SHP77 treated with DMSO at 0.1 percent for 48 hours (cell line): ENCODE measurements around the gene PCK1.

Source experiments
- DNase-seq: peaks from one replicate; lab custom pipeline; 2025; lab: John Stamatoyannopoulos, UW

The PCK1 gene

DNA sequence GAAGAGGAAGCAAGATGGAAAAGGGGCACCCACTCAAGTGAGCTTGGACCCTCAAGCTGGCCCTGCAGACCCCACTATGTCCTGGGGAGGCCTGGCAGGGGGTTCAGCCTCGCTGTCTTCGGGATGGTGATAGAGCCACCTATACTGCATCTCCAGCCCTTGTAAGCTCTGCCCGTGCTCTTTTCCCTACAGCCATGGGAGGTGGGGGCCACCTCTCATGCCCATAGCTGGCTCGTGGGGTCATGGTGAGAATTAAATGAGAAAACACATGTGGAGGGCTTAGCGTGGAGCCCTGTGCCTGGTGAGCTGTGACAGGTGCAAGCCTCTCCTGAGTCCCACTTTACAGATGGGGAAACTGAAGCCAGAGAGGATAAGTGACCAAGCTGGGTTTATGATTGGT lies 27.7 kb downstream of the PCK1 start:
- DNase-seq: no peak

DNA sequence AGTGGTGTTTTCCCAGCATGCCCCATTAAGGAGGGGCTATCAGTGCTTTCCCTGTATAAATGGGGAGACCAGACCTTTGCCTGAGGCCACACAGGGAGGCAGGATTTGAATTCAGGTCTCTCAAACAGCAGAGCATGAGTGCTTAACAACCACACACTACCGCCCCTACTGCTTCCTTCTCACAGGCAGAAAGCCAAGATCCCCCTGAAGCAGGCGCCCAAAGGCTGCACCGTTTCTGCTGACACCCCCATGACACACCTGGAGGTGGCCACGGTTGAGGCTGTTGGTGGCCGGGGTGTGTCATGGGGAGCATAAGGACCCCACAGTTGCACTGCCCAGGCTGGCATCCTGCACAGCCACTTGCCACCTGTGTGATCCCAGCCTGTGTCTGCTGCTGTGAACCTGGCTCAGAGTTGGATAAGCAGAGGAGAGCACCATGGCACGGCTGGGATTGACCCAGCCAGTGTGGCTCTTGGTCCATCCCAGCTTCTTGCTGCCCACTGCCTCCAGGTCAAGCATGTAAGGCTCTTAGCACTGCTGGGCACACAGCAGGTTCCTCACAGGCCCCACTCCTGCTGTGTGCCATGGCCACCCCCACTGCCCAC lies 28.3 kb downstream of the PCK1 start:
- DNase-seq: no peak

DNA sequence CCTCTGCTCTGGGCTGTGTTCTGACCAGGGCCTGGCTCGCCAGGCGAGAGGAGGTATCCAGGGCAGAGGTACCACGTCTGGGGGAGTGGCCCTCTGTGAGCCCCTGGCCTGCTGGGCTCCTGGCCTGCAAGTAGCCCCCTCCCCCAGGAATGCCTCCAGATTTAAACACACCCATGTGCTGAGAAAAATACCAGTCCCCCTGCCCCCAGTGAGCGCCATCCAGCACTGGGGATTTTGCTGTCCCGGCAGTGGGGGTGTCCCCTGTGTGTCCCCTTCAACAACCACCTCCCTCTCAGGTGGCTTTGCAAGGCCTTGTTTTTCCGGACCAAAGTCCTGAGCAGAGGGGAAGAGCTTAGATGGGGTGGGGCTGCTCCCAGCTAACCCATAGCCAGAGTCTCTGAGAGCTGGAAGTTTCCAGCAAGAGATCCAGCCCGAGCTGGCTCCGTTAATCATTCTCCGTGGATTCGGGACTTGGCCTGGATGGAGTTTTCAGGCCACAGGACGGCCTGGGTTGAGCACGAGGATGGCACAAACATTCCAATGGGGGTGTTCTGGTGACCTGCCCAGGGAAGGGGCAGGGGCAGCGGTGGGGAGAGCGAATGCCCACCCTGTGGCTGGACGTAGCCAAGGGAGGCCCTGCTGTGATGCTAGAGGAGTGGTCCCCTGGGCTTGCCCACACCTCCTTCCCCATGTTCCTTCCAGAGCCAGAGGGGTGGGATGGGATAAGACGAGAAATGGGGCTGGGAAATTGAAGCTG lies 29.0 kb downstream of the PCK1 start:
- no peak for DNase-seq

DNA sequence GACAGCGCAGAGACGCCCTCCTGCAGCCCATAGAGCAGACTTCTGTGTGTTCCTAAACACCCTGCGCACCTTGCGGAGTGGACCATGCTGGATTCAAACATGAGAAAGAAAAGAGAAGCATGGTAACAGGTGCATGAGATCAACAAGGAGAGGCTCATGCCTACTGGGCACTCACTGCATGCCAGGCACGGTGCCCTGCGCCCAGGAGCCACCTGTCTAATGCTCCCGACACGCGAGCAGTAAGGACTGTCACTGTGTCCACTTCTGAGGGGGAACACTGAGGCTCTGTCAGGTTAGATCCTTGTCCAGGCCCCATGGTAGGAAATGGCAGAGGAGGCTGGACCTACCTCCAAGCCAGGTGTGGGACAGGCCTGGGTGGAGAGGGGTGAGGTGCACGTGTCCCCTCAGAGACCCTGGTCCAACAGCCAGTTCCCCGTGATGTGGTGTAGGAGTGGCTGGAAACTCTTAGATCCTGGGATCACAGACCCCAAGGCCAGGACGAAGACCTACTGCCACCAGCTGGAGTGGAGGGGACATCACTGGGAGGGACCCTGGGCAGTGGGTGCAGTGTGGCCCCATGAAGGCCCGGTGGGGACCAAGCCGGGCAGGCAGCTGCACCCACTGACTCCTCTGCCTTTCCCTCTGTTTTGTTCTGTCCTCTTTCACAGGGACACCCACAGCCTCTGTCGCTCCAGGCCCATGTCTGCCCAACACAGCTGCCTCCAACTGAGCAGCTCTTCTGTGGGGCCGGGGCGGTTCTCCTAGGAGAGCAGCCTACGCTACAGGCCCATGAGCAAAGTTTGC lies 29.8 kb downstream of the PCK1 start:
- no peak for DNase-seq

DNA sequence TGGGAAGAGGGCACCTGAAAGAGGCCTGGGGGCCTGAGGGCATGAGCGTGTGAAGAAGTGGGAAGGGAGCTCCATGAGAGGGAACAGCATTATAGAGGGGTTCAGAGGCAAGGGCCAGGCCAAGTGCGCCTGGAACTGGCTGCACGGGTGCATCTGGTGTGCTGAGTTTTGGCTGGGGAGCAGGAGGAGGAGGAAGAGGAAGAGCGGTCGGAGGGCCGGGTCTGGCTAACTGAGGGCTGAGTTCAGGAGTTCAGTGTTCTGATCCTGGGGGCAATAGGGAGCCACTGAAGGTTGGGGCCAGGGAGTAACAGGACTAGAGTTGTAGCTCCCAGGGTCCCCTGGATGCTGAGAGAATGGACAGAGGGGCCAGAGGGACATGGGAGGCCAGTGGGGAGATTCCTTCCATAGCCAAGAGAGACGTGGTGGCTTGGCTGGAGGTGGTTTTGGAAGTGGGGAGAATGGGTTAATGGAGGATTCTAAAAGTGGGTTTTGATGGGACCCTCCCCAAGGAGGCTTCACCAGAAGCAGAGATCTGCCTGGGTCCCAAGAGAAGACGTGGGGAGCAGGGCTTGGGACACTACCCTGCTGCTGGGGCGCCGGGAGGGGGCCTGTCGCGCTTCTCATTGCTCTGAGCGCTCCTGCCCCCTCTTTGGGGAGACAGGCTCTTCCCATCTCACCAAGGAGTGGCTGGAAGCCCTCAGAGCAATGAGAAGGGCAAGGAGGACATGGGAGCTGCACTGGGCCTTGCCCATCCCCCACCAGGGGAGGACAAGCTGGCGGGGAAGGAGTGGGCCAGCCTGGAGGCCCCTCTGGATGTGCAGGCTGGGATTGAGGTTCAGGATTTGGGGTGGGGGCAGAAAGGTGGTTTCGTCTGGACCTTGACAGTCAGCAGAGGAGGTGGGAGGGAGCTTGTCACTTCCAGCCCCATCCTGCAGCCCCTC lies 30.6 kb downstream of the PCK1 start:
- no peak for DNase-seq

DNA sequence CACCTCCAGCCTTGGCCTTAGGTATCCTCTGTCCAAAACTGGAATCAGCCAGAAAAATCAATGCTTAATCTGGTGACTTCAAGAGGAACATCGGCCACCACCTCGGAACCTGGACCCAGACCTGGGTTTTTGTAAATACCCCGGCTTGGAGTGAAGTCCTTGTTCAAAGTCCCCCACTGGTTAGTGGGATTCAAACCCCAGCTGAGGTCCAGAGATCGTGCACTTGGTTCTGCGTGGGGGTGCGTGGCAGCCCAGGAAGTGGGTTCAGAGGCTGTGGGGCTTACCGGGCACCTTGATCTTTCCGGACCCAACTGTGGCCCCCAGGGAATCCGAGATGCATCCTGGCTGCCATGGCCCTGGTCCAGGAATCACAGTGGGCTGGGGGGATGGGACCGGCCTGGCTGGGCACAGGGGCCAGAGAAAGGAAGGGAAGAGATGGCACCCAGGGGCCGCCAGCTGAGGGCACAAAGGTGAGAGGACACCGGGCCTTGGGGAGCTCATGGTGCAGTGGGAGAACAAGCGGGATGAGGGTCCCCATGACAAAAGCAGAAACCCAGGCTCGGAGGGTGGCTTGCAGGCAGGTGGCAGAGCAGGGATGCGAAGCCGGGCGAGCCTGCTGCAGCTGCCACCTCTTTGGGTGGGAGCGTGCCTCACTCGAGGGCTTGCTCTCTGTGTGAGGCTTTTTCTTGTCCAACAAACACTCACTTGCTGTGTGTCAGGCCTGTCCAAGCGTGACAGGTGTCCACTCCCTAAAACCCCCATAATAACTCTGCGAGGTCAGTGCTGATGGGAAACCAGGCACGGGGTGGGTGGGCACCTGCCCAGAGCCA lies 31.6 kb downstream of the PCK1 start:
- no peak for DNase-seq

DNA sequence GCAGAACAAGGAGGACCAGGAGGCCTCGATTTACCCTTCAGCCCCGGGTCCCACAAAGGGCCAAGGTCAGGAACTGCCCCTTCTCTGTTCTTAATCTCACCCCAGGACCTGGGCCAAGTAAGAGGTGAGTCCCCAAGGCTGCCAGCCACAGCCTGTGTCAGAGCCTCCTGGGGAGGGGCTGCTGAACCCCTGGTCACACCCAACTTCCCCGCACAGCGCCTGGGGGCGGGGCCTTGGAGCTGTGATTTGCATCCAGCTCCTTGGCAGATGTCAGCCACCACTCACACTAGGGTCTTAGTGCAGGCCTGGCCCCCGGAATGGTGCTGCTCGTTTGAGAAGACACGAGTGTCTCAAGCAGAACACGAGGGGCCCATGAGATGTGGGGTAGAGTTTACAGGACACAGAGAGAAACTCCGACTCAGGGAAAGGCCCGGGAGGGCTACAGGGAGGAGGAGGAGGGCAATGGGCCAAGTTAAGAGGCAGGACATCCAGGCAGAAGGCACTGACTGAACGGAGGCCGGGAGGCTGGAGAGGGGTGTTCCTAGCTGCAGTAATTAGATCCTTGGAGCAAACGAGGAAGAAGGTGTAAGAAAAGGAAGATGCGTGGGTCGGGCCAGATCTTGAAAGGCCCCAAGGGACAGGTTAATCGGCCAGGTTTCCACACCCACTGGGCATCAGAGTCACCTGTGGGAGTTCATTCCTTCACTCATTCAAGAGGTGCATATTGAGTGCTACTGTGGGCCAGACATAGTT lies 32.4 kb downstream of the PCK1 start:
- no peak for DNase-seq

DNA sequence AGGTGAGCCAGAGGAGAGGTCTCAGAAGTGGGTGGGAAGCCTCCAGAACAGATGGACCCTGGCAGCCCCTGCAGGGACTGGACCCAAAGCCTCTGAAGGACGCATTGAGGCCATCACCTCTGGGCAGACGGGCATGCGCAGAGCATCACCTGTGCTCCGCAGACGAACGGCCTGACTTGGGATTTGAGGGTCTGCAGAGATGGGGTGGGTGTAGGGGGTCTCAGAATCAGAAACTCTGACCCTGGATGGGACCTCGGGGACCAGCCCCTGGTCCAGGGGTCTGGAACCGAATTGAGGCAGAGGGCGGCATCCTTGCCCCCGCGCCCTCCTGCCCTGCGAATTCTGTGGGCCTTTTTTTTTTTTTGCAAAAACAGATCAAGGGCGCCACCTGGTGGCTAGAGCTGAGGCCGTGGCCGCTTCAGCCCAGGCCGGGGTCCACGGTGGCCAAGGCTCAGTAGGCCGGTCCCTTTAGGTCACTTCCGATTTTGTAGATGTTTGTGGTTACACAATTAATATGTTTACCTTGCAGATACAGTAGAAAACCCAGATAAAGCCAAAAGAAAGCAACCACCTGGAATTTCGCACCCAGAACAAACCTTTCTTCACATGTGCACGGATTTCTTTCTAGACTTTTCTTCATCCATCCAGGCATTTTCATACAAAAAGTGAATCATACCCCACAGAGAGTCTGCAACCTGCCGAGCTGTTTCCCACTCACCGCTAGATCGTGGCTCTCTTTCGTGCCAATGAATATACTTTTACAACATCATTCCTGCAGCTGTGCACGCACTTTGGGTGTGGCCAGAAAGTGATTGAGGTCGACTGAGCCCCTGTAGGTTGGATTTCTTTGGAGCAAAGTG lies 33.4 kb downstream of the PCK1 start:
- no peak for DNase-seq

DNA sequence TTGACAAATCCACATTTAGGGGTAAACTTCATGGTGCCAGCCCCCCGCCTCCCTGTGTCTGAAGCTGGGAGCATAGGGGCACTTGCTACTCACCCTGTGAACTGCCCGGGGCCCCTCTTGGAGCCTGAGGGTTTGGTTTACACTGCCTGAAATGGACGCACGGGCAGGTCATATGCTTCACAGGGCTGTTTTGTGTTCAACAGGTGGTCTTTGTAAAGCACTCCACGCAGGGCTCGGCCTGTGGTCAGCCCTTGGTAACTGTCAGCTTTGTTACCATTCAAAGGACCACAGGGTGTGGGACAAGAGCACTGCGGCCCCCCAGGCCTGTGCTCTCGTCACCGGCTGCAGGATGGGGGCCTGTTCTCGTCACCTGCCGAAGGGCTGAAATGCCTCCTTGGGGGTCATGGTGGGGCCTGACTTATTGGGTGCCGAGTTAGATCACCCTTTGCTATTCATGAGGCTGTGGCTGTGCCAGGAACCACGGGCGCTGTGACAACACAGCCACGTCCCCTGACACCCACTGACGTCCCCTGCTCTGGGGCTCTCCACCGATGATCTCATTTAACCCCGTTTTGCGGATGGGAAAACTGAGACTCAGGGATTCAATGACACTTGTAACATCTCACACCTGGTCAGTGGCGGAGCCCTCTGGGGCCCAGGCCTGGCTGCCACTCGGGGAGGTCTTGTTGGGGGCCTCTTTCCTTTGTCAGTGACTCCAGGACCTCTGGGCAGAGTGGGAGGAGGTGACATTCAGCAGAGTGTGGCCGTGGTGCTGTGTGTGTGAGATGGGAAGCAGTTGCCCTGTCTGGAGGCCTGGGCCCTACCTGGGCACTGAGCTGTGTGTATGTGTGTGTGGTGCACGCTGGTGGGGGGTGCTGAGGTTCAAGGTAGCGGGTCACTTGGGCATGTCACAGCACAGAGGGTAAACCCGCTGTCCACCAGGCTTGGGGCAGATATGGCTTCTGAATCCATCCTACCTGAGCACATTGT lies 34.4 kb downstream of the PCK1 start:
- DNase-seq: no peak

DNA sequence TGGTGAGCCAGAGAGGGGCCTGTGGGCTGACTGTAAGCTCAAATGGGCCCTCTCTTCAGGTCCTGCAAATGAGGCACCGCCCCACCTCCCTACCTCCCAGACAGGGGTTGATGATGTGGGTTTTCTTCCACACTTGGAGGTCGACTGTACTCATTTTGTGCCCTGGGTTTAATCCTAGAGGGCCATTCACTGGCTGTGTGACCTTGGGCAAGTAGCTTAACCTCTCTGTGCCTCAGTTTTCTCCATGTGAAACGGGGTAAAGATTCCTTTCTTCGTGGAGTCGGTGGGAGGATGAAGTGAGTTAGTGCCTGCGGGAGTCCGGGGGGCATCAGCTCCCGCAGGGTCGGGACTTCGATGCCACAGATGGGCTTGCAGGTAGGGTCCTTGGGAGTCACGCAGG lies 35.4 kb downstream of the PCK1 start:
- DNase-seq: no peak

DNA sequence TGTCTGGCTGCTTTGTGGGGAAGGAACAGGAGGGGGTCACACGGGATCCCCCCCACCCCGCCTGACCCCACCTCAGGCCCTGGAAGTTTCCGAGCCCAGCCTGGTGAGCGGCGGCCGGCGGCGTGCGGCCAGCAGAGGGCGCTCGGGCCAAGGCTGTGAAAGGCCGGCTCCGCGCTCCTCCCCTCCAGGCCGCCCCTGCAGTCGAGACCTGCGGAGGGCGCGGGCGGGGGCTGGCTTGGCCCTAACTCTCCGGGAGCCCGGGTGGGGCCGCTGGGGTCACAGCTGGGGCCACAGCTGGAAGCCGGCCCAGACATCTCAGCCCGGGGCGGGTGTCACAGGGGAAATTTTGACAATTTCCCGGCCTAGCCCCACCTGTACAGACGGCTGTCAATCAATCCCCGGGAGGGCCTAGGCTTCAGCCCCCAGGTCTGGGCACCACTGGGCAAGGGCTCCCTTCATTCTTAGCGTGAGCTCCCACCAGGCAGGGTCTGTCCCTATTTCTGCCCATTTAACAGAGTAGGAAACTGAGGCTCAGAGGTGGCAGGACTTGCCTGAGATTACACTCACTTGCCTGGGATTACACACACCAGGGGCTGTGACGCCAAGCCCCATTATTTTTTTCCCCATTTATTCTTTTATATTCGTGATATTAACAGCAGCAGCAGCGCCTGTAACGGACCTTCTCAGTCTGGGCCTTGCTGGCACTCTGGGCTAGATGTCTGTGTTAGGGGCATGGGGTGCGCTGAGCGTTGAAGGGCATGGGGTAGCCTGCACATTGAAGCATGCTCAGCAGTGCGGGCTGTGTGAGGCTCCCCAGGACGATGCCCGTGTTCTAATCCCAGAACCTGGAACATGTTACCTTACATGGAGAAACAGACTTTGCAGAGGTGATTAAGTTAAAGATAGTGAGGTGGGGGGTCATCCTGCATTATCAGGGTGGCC lies 36.4 kb downstream of the PCK1 start:
- no peak for DNase-seq

DNA sequence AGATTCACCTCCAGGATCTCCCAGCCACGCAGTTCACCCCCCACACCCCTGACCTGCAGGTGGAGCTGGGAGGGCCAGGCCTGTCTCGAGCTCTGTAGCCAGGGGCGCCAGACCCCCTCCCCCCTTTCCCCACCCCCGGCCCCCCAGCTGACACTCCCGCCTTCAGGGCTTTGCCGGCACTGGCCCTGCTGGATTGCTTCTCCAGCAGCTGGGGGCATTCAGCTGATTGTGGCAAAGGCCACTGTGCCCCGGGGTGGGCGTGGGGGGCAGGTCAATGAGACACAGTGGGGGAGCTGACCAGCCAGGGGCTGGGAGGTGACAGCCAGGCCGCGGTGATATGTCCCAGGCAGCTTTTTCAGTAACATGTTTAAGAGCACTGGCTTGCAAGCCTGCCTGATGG lies 37.1 kb downstream of the PCK1 start:
- DNase-seq: no peak

DNA sequence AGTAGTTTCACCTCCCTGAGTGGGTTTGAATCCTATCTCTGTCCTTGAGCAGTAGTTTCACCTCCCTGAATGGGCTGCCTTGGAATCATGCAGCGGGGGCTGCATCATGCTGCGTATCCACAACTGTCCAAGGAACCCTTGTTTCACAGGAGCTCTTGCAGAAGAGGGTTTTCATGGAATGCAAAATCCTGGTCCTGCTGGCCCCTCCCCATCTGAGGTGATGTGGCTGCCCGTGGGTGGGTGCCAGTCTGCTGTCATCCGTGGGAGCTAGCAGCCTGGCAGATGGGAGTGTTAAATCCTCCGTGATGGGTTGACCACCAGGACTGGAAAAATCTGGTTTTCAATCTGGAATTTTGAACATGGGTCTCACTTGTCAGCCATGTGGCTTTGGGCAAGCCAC lies 37.6 kb downstream of the PCK1 start:
- no peak for DNase-seq

DNA sequence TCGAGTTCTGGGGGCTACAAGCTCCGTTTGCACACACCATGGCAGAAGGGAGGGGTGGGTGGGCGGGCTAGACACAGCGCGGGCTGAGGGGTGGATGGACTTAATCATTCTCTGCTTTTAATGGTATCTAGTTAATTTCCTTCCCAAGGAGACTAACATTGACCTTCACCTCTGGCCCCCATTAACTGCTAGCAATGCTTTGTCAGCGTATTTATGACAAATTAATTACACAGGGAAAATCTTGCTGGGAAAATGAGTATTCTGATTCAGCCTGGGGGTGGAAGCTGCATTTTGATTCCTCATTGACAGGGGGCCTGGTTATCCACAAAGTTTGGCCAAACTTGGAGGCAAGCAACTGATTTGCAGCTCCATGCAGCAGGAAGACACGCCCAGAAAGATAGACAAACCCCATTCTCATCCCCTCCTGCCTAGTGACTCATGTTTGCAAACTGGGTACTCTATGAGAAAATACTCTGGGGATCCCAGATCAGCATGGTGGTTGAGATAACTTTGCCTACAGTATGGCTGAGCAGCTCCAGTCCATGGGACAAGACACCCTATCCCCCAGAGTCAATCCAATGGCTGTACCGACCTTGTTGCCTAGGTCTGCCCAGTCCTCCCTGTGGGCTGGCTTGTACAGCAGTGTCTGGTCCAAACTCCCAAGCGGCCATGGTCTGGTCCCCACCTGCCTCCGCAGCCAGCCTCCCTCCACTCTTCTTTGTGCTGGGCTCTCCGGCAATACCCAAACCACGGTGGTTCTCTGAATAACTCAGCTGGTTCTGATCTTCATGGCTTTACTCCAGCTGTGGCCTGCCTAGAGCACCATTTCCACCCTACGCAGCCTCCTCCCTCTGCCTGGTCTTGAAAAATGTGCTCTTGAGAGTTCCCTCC lies 39.7 kb downstream of the PCK1 start:
- no peak for DNase-seq

DNA sequence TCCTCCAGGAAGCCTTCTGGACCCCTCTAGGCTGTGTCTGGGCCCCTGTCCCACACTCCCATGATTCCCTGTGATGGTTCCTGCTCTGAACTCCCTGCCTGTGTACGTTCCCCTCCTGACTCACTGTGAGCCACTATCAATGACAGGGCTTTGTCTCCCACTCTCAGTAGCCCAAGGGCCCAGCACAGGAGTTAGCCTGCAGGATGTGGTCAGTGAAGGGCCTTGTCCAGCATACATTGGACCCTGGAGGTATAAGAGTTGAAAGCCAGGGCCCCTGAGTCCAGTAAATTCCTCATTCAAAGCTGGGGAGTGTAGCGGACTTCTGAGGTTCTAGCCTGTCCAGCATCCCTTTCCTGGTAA lies 40.3 kb downstream of the PCK1 start:
- DNase-seq: no peak

DNA sequence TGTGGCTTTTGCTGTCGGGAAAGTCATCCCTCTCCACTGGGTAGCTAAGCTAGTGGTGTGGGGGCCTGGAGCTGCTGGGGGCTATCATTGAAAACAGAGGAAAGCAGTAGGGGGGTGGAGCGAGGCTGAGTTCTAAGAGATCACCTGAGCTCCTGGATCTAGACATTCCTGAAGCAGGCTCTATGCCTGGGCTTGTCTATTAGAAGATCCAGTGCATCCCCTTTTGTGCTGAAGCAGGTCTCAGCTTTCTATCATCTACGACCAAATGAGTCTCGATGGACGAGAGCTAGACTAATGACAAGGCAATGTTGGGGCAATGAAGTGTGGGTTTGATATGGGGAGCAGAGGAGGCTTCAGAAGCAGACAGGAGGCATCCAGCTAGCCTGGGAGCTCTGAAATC lies 40.8 kb downstream of the PCK1 start:
- DNase-seq: no peak
